WTC11 (cell line): ENCODE data around the gene JAZF1. TPM values are rescaled to one million over a fixed set of nuclear protein-coding genes. Genes with fewer than 3 reads are reported as not detected.
A peak's percentile ranks its signal among the peaks of the same experiment; 100 is the strongest.

ENCODE experiments used
- ATAC-seq: fragments of 200-7000 bp; cut with Tn5 transposase; 2 replicates; pipeline ENCODE4 v1.10.0; 2021; ENCODE audit warnings: mild to moderate bottlenecking, moderate library complexity
- CTCF ChIA-PET: fragments of 300-600 bp; sonication (Branson Sonifier 250); formaldehyde crosslinking; loops from one replicate; lab custom pipeline; 2021; ENCODE audit warnings: antibody characterized with exemption; lab: Charles Lee
- POLR2A ChIA-PET: fragments of 350-600 bp; sonication (Branson Sonifier 250); formaldehyde crosslinking; loops from one replicate; lab custom pipeline; 2021; ENCODE audit warnings: antibody characterized with exemption; lab: Charles Lee
- DNase-seq: peaks from one replicate; pipeline ENCODE4 v3.0.0; 2021; ENCODE audit warnings: low spot score
- H3K27ac Mint-ChIP-seq: 2 replicates; pipeline ENCODE4 v1.8.0; 2021; ENCODE audit warnings: mixed read lengths
- H3K27me3 Mint-ChIP-seq: 2 replicates; pipeline ENCODE4 v1.8.0; 2021; ENCODE audit warnings: low read depth, mild to moderate bottlenecking, moderate library complexity, mixed read lengths
- H3K36me3 Mint-ChIP-seq: 2 replicates; pipeline ENCODE4 v1.8.0; 2021; ENCODE audit warnings: mixed read lengths
- H3K4me1 Mint-ChIP-seq: 2 replicates; pipeline ENCODE4 v1.8.0; 2022; ENCODE audit warnings: mixed read lengths
- H3K4me3 Mint-ChIP-seq: 2 replicates; pipeline ENCODE4 v1.8.0; 2021; ENCODE audit warnings: mild to moderate bottlenecking, moderate library complexity, mixed read lengths
- H3K9me3 Mint-ChIP-seq: 2 replicates; pipeline ENCODE4 v1.8.0; 2021; ENCODE audit warnings: mixed read lengths
- CREB1 ChIP-seq: sonication (generic); formaldehyde crosslinking; IDR thresholded peaks from 2 replicates; pipeline ENCODE4 v1.8.0; 2023; ENCODE audit warnings: mild to moderate bottlenecking, missing genetic modification reagents
- E2F1 ChIP-seq: sonication (generic); formaldehyde crosslinking; IDR thresholded peaks from 2 replicates; pipeline ENCODE4 v1.8.0; 2022; ENCODE audit warnings: mild to moderate bottlenecking, missing genetic modification reagents
- ELF4 ChIP-seq: sonication (generic); formaldehyde crosslinking; IDR thresholded peaks from 2 replicates; pipeline ENCODE4 v1.8.1; 2022; ENCODE audit warnings: low read depth, mild to moderate bottlenecking, moderate library complexity, missing genetic modification reagents
- HMGA2 ChIP-seq: fragments of 250-450 bp; sonication (Bioruptor Pico); IDR thresholded peaks from 2 replicates; pipeline ENCODE4 v1.4.0; 2021; ENCODE audit warnings: mild to moderate bottlenecking, moderate library complexity
- IRF2 ChIP-seq: sonication (generic); formaldehyde crosslinking; IDR thresholded peaks from 2 replicates; pipeline ENCODE4 v1.8.0; 2022; ENCODE audit warnings: low read depth, missing genetic modification reagents, borderline replicate concordance
- MXD4 ChIP-seq: fragments of 250-450 bp; sonication (Bioruptor Pico); IDR thresholded peaks from 2 replicates; pipeline ENCODE4 v1.8.0; 2021; ENCODE audit warnings: mild to moderate bottlenecking, moderate library complexity, borderline replicate concordance
- NFATC4 ChIP-seq: fragments of 250-450 bp; sonication (Bioruptor Pico); IDR thresholded peaks from 2 replicates; pipeline ENCODE4 v1.9.0; 2021; ENCODE audit warnings: mild to moderate bottlenecking
- NR3C1 ChIP-seq: sonication (generic); formaldehyde crosslinking; conservative IDR thresholded peaks from 2 replicates; pipeline ENCODE4 v1.8.1; 2023; ENCODE audit warnings: low read depth, mild to moderate bottlenecking, missing genetic modification reagents
- OVOL2 ChIP-seq: fragments of 250-450 bp; sonication (Bioruptor Pico); IDR thresholded peaks from 2 replicates; pipeline ENCODE4 v1.9.0; 2021; ENCODE audit warnings: mild to moderate bottlenecking, borderline replicate concordance
- PRRX2 ChIP-seq: fragments of 250-450 bp; sonication (Bioruptor Pico); IDR thresholded peaks from 2 replicates; pipeline ENCODE4 v1.8.0; 2021; ENCODE audit warnings: mild to moderate bottlenecking
- RELA ChIP-seq: sonication (generic); formaldehyde crosslinking; IDR thresholded peaks from 2 replicates; pipeline ENCODE4 v1.8.1; 2022; ENCODE audit warnings: missing genetic modification reagents, mild to moderate bottlenecking, borderline replicate concordance
- RORB ChIP-seq: fragments of 250-450 bp; sonication (Bioruptor Pico); IDR thresholded peaks from 2 replicates; pipeline ENCODE4 v1.9.0; 2021; ENCODE audit warnings: mild to moderate bottlenecking
- SP1 ChIP-seq: sonication (generic); formaldehyde crosslinking; conservative IDR thresholded peaks from 2 replicates; pipeline ENCODE4 v1.8.1; 2022; ENCODE audit warnings: missing genetic modification reagents
- TEAD4 ChIP-seq: sonication (generic); formaldehyde crosslinking; IDR thresholded peaks from 2 replicates; pipeline ENCODE4 v1.8.0; 2022; ENCODE audit warnings: mild to moderate bottlenecking, missing genetic modification reagents
- ZNF317 ChIP-seq: sonication (generic); formaldehyde crosslinking; IDR thresholded peaks from 2 replicates; pipeline ENCODE4 v1.8.1; 2023; ENCODE audit warnings: low read depth, mild to moderate bottlenecking, moderate library complexity, missing genetic modification reagents, borderline replicate concordance
- total RNA-seq: library from RNA; stranded (reverse); gene quantifications from 3 replicates; pipeline ENCODE4 v1.2.3, GENCODE V29; 2021
- TF ChIP-seq, protein P1 (sequence below): sonication (generic); formaldehyde crosslinking; IDR thresholded peaks from 2 replicates; pipeline ENCODE4 v1.8.0; 2022; ENCODE audit warnings: mild to moderate bottlenecking, missing genetic modification reagents
- TF ChIP-seq, protein P2 (sequence below): fragments of 250-450 bp; sonication (Bioruptor Pico); IDR thresholded peaks from 2 replicates; pipeline ENCODE4 v1.9.0; 2021; ENCODE audit warnings: moderate library complexity, mild to moderate bottlenecking, inconsistent platforms, borderline replicate concordance

Gene JAZF1
- total RNA-seq, 1 experiment from 2014 or later: 19.0 TPM

DNA sequence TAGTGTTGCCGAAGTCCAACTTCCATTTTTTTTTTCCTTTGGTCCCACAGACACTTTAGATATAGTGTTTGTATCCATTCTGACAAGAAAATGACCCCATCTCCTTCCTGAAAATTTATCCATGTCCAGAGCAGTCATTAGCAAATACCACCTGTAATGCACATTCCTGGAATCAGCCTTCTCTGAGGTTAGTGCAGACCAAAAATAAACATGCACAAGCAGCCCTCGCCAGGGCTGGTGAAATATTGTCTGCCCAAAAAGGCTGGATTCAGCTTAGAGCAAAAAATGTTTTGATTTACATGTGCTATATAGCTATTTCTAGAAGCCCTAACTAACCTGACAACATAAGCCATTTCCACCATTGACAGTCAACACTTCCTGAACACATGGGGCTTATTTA lies 294.9 kb downstream of the JAZF1 start (continued):
- TF ChIP-seq MXD4 (no peak), E2F1 (CRISPR knock-in tag) (no peak), PRRX2 (CRISPR knock-in tag) (no peak), IRF2 (CRISPR knock-in tag) (no peak)
- TF ChIP-seq, protein P1, sequence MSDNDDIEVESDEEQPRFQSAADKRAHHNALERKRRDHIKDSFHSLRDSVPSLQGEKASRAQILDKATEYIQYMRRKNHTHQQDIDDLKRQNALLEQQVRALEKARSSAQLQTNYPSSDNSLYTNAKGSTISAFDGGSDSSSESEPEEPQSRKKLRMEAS (CRISPR knock-in tag): no peak

- peaks cover 6% of the 10 kb centered on the region for H3K9me3 Mint-ChIP-seq
- H3K4me3 Mint-ChIP-seq: no peak overlapping the region
- peaks cover 27% of the 10 kb centered on the region for H3K4me1 Mint-ChIP-seq
- ATAC-seq: no peak
- TF ChIP-seq E2F1 (CRISPR knock-in tag) (no peak), OVOL2 (no peak), CREB1 (CRISPR knock-in tag) (no peak), NFATC4 (CRISPR knock-in tag) (no peak), HMGA2 (no peak), ZNF317 (CRISPR knock-in tag) (no peak)
- TF ChIP-seq, protein P2, sequence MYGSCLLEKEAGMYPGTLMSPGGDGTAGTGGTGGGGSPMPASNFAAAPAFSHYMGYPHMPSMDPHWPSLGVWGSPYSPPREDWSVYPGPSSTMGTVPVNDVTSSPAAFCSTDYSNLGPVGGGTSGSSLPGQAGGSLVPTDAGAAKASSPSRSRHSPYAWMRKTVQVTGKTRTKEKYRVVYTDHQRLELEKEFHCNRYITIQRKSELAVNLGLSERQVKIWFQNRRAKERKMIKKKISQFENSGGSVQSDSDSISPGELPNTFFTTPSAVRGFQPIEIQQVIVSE (CRISPR knock-in tag): no peak
- CTCF ChIA-PET: no interaction called here
- DNase-seq: no peak
- no peaks in the 10 kb centered on the region for H3K36me3 Mint-ChIP-seq
- POLR2A ChIA-PET: no interaction called here
- H3K27me3 Mint-ChIP-seq: no peaks in the 10 kb centered on the region
- peak overlapping the region; percentile 0 for H3K27ac Mint-ChIP-seq
Measured at GRCh38 chr7:27883696-27884095, 296.9 kb downstream of the JAZF1 start.

DNA sequence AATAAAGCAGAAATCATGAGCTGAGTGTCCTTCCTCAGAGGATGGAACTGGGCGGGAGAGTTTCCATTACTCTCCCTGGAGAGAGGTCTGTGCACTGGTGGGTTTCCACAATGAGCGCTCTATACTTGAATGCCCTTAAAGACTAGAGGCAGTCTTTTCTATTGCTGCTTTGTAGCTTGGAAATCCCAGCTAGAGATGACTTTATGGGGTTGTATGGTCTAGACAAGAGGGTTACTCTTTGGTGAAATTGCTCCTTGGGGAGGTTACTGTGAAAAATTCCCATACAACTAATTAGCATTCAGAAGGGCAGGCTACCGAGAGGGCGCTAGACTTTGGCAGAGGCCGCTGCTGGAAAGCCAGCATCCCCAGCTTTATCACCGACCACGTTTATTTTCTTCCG lies 303.8 kb downstream of the JAZF1 start:
- ChIA-PET CTCF (interaction anchor here (1.0 kb wide), 1 partner anchor 217 kb away, joined by 3 read pairs; no protein-coding TSS in a partner anchor), POLR2A (no interaction called here)
- Mint-ChIP-seq H3K27ac (peak overlapping the region; percentile 41; the same call in 1 of the 2 replicates), H3K4me1 (peaks cover 31% of the 10 kb centered on the region), H3K27me3 (no peaks in the 10 kb centered on the region), H3K4me3 (no peak overlapping the region), H3K9me3 (no peaks in the 10 kb centered on the region), H3K36me3 (no peaks in the 10 kb centered on the region)
- ATAC-seq: no peak
- no peak for DNase-seq
- TF ChIP-seq NR3C1 (CRISPR knock-in tag) (no peak), OVOL2 (no peak)

DNA sequence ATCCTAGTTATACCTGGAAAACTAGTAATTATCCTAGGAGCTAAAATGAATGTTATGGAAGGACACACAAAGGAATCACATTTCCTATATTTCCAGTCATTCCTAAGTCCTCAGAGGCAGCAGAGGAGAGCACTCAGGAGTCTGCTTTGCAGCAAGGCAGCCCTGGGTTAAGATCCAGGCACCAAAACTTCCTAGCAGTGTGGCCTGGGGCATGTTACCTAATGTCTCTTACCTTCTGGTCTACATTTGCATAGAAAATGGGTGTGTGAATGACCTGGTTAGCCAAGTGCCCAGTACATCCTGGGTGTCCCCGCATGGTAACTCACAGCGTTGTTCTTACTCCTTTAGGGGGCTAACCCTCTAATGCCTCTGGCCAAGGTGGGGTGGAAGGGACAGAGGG lies 304.8 kb downstream of the JAZF1 start:
- ChIA-PET CTCF (no interaction called here), POLR2A (no interaction called here)
- TF ChIP-seq ELF4 (CRISPR knock-in tag) (no peak), TEAD4 (CRISPR knock-in tag) (no peak), RORB (CRISPR knock-in tag) (no peak)
- ATAC-seq (no peak), DNase-seq (no peak)
- peaks cover 34% of the 10 kb centered on the region for H3K4me1 Mint-ChIP-seq
- no peaks in the 10 kb centered on the region for H3K36me3 Mint-ChIP-seq
- no peak overlapping the region for H3K27ac Mint-ChIP-seq
- H3K9me3 Mint-ChIP-seq: no peaks in the 10 kb centered on the region
- no peak overlapping the region for H3K4me3 Mint-ChIP-seq
- no peaks in the 10 kb centered on the region for H3K27me3 Mint-ChIP-seq

DNA sequence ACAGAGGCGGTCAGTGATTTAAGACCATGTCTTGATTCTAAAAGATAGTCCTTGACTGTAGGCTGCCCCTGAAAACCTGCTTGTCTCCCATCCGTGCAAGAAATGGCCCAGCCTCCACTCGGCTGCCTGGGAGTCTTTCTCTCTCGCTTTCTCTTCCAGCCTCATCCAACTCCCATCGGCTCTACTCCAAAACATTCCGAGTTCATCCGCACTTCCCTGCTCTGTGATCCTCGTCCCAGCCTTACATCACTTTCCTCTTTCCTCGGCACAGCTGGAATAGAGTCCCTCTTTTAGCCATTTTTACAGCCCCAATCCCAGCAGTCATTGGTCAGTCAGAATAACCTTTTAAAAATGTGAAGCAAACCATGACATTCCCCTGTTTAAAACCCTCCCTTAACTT lies 305.5 kb downstream of the JAZF1 start:
- no peak for ATAC-seq
- H3K4me1 Mint-ChIP-seq: peaks cover 37% of the 10 kb centered on the region
- POLR2A ChIA-PET: no interaction called here
- H3K9me3 Mint-ChIP-seq: no peaks in the 10 kb centered on the region
- no peak for DNase-seq
- no peaks in the 10 kb centered on the region for H3K27me3 Mint-ChIP-seq
- TF ChIP-seq RELA (no peak), PRRX2 (CRISPR knock-in tag) (no peak), SP1 (no peak)
- no peak overlapping the region for H3K4me3 Mint-ChIP-seq
- CTCF ChIA-PET: interaction anchor here (1.1 kb wide), 1 partner anchor 13 kb away, joined by 4 read pairs; no protein-coding TSS in a partner anchor
- H3K36me3 Mint-ChIP-seq: no peaks in the 10 kb centered on the region
- peak overlapping the region; percentile 78; the same call in 1 of the 2 replicates for H3K27ac Mint-ChIP-seq
